ENCODE data around the gene CAMK1. TPM values are rescaled to one million over a fixed set of nuclear protein-coding genes. Genes with fewer than 3 reads are reported as not detected.
"Not testable (repeated sequence)": the region's sequence is repeated elsewhere in the genome, so short reads cannot be mapped to it uniquely, and the experiment has no call there.

CAMK1 gene
- polyA plus RNA-seq, 1 donor (not counting 4 experiments of a cell fraction or from before 2014, with no cell fraction given) = 2.3 TPM

DNA sequence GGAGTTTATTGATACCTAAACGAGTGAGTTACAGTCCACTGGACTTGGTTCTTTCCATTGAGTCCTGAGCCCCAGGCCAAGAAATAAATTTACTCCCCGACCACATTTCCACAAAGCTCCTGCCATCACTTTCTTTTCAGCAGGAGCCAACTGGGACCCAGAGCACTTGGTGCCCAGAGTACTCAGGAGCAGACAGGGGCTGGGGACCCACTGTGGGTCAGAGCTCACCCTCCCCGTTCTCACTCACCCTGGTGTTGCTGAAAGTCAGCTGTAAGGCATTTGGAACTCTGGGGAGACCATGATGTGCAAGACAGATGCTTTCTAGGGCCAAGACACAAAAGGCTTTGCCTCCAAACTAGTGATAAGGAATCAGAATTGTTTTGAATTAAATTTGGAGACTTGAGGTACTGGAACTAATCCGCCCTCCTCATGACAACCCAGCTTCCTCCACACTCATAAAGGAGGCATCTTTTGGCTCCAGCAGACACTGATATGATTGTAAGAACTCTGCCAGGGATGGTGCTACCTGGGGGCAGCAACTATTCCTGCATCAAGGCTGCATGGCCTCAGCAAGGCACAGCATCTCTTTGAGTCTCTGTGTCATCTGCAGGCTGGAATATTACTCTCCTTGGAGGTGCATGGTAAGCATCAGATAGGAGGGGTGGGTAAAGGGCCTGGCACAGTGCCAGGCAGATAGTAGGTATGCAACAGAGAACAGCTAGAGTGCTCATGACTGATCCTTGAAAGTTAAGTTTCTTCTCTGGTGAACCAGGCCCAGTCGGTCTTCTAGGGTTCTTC lies 7.3 kb upstream of the CAMK1 start:
- no peaks in the 10 kb centered on the region for H3K9me1 ChIP-seq (ENCODE audit: control insufficient read depth, extremely low read depth, insufficient read depth, low read length)
- H3K4me1 ChIP-seq (ENCODE audit: control insufficient read depth, extremely low read depth, insufficient read depth, low read length) = peaks cover 3% of the 10 kb centered on the region
- no peak overlapping the region for H3K9ac ChIP-seq (ENCODE audit: control insufficient read depth, extremely low read depth, insufficient read depth, low read length)
- no peaks in the 10 kb centered on the region for H3K79me2 ChIP-seq (ENCODE audit: control insufficient read depth, insufficient read depth, low read length)
- peaks cover 7 to 9% of the 10 kb centered on the region in 2 experiments for H3K36me3 ChIP-seq (ENCODE audit: control insufficient read depth in 2 of 2, extremely low read depth in 1 of 2, insufficient read depth in 2 of 2, low read length in 2 of 2)
- TF ChIP-seq EZH2 (IDR thresholded peaks at IDR 0.05; ENCODE audit: low read length) = no peak
- FAIRE-seq = no peak
- no peaks in the 10 kb centered on the region for H3K27me3 ChIP-seq (ENCODE audit: control insufficient read depth, extremely low read depth, insufficient read depth, low read length)
- no peak overlapping the region for H2AFZ ChIP-seq (ENCODE audit: control insufficient read depth, low read length)
- no peak overlapping the region for H3K27ac ChIP-seq (ENCODE audit: control insufficient read depth, insufficient read depth, low read length)
- DNase-seq (ENCODE audit: low read depth, low spot score) = no peak
- no peak overlapping the region for H3K4me3 ChIP-seq (ENCODE audit: control insufficient read depth in 2 of 3, extremely low read depth in 1 of 3, insufficient read depth in 2 of 3, low read depth in 1 of 3, low read length in 3 of 3)
- no peaks in the 10 kb centered on the region for H3K9me3 ChIP-seq (ENCODE audit: control insufficient read depth, low read depth, low read length)
- no peak overlapping the region for H3K4me2 ChIP-seq (ENCODE audit: control insufficient read depth, extremely low read depth, insufficient read depth, low read depth, low read length)
- dilution Hi-C loops (cut with MboI; ENCODE audit: extremely low pct_ligation_motif_present, low sequenced_read_pairs) = no loop called here
- no peaks in the 10 kb centered on the region for H4K20me1 ChIP-seq (ENCODE audit: control insufficient read depth, extremely low read depth, insufficient read depth, low read length)

DNA sequence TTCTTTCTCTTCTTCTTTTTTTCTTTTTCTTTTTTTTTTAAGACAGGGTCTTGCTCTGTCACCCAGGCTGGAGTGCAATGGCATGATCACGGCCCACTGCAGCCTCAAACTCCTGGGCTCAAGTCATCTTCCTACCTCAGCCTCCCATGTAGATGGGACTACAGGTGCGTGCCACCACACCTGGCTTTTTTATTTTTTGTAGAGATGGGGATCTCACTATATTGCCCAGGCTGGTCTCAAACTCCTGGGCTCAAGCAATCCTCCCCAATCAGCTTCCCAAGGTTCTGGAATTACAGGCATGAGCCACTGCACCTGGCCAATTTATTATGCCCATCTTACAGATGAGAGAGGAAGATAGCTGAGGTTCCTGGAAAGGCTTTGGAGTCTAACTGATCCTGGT lies 1.3 kb upstream of the CAMK1 start:
- DNase-seq (ENCODE audit: low read depth, low spot score); dilution Hi-C loops (cut with MboI; ENCODE audit: extremely low pct_ligation_motif_present, low sequenced_read_pairs); H3K36me3 ChIP-seq (ENCODE audit: control insufficient read depth in 2 of 2, extremely low read depth in 1 of 2, insufficient read depth in 2 of 2, low read length in 2 of 2); H3K4me2 ChIP-seq (ENCODE audit: control insufficient read depth, extremely low read depth, insufficient read depth, low read depth, low read length); H3K4me3 ChIP-seq (ENCODE audit: control insufficient read depth in 2 of 3, extremely low read depth in 1 of 3, insufficient read depth in 2 of 3, low read depth in 1 of 3, low read length in 3 of 3); H3K9me3 ChIP-seq (ENCODE audit: control insufficient read depth, low read depth, low read length); H3K4me1 ChIP-seq (ENCODE audit: control insufficient read depth, extremely low read depth, insufficient read depth, low read length); H4K20me1 ChIP-seq (ENCODE audit: control insufficient read depth, extremely low read depth, insufficient read depth, low read length); H3K27me3 ChIP-seq (ENCODE audit: control insufficient read depth, extremely low read depth, insufficient read depth, low read length); H2AFZ ChIP-seq (ENCODE audit: control insufficient read depth, low read length); H3K27ac ChIP-seq (ENCODE audit: control insufficient read depth, insufficient read depth, low read length); H3K79me2 ChIP-seq (ENCODE audit: control insufficient read depth, insufficient read depth, low read length); FAIRE-seq; H3K9ac ChIP-seq (ENCODE audit: control insufficient read depth, extremely low read depth, insufficient read depth, low read length); H3K9me1 ChIP-seq (ENCODE audit: control insufficient read depth, extremely low read depth, insufficient read depth, low read length): not testable (repeated sequence)

DNA sequence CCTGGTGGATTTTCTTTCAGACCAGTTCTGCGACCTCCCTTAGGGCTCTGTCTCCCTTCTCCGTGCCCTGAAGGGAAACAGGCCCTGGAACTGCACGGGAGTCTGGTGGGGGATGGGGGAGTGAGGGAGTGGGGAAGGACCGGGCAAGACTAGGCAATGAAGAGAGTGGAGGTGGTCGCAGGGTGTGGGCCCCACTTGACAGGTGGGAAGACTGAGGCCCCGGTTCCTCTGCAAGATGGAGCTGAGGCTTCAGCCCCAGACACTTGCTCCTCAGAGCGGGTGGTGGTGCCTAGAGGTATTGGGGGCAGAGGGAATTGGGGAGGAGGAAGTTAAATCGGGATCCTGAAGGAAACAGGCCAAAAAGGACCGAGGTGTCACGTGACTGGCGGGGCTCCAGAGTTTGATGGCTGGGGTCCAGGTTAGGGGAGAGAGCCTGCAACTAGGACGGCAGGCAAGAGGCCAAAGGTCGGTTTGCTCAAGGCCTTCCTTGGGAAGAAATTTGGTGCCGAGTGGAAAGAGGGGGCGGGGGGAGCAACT lies 597 bp upstream of the CAMK1 start:
- H3K4me2 ChIP-seq (ENCODE audit: control insufficient read depth, extremely low read depth, insufficient read depth, low read depth, low read length) = peak overlapping the region; percentile 79
- no peak for FAIRE-seq
- peak overlapping the region; percentile 33 to 63 (median 36) for H3K4me3 ChIP-seq (ENCODE audit: control insufficient read depth in 2 of 3, extremely low read depth in 1 of 3, insufficient read depth in 2 of 3, low read depth in 1 of 3, low read length in 3 of 3)
- no peaks in the 10 kb centered on the region for H3K36me3 ChIP-seq (ENCODE audit: control insufficient read depth in 2 of 2, extremely low read depth in 1 of 2, insufficient read depth in 2 of 2, low read length in 2 of 2)
- peaks cover 5% of the 10 kb centered on the region for H3K4me1 ChIP-seq (ENCODE audit: control insufficient read depth, extremely low read depth, insufficient read depth, low read length)
- H3K79me2 ChIP-seq (ENCODE audit: control insufficient read depth, insufficient read depth, low read length) = no peaks in the 10 kb centered on the region
- TF ChIP-seq, protein P1, sequence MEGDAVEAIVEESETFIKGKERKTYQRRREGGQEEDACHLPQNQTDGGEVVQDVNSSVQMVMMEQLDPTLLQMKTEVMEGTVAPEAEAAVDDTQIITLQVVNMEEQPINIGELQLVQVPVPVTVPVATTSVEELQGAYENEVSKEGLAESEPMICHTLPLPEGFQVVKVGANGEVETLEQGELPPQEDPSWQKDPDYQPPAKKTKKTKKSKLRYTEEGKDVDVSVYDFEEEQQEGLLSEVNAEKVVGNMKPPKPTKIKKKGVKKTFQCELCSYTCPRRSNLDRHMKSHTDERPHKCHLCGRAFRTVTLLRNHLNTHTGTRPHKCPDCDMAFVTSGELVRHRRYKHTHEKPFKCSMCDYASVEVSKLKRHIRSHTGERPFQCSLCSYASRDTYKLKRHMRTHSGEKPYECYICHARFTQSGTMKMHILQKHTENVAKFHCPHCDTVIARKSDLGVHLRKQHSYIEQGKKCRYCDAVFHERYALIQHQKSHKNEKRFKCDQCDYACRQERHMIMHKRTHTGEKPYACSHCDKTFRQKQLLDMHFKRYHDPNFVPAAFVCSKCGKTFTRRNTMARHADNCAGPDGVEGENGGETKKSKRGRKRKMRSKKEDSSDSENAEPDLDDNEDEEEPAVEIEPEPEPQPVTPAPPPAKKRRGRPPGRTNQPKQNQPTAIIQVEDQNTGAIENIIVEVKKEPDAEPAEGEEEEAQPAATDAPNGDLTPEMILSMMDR (optimal IDR thresholded peaks at IDR 0.05 in 1 of 3, IDR thresholded peaks at IDR 0.05 in 1 of 3, conservative IDR thresholded peaks at IDR 0.05 in 1 of 3; ENCODE audit: extremely low read depth in 1 of 3, insufficient read depth in 2 of 3, low read length in 3 of 3) = no peak
- TF ChIP-seq EZH2 (IDR thresholded peaks at IDR 0.05; ENCODE audit: low read length) = no peak
- H3K9me1 ChIP-seq (ENCODE audit: control insufficient read depth, extremely low read depth, insufficient read depth, low read length) = no peaks in the 10 kb centered on the region
- no peak for DNase-seq (ENCODE audit: low read depth, low spot score)
- H2AFZ ChIP-seq (ENCODE audit: control insufficient read depth, low read length) = peak overlapping the region; percentile 83
- peaks cover 5% of the 10 kb centered on the region for H3K27me3 ChIP-seq (ENCODE audit: control insufficient read depth, extremely low read depth, insufficient read depth, low read length)
- no peaks in the 10 kb centered on the region for H3K9me3 ChIP-seq (ENCODE audit: control insufficient read depth, low read depth, low read length)
- no peak overlapping the region for H3K27ac ChIP-seq (ENCODE audit: control insufficient read depth, insufficient read depth, low read length)
- H3K9ac ChIP-seq (ENCODE audit: control insufficient read depth, extremely low read depth, insufficient read depth, low read length) = peak overlapping the region; percentile 52
- dilution Hi-C loops (cut with MboI; ENCODE audit: extremely low pct_ligation_motif_present, low sequenced_read_pairs) = no loop called here
- H4K20me1 ChIP-seq (ENCODE audit: control insufficient read depth, extremely low read depth, insufficient read depth, low read length) = no peaks in the 10 kb centered on the region
